Left renal pelvis (tissue), 4 donors: ENCODE measurements around the gene A2M. TPM values are rescaled to one million over a fixed set of nuclear protein-coding genes. Genes with fewer than 3 reads are reported as not detected.

ENCODE experiments used
- DNase-seq, 4 donors: peaks; one replicate each; pipeline ENCODE4 v3.0.0-alpha.2; 2013; ENCODE audit warnings: low read depth in 4 of 4, low spot score in 3 of 4
- polyA plus RNA-seq, 4 donors: library from polyadenylated mRNA; unstranded; fragments of 120-200 nt; gene quantifications; one replicate each; pipeline ENCODE4 v1.2.1, GENCODE V29; 2013; ENCODE audit not compliant: insufficient read length in 4 of 4

A2M gene
- polyA plus RNA-seq, 4 donors: 183 to 318 (median 249) TPM

- no peak for DNase-seq
These were observed 8.2 kb upstream of the A2M start for GRCh38 chr12:9123781-9124382.

- no peak for DNase-seq
These were observed 6.4 kb upstream of the A2M start for GRCh38 chr12:9122091-9122609.

- no peak for DNase-seq
These were observed 4.9 kb upstream of the A2M start for GRCh38 chr12:9120487-9121184.

- no peak for DNase-seq
These were observed 2.4 kb upstream of the A2M start for GRCh38 chr12:9118158-9118557.

- no peak for DNase-seq
These were observed 773 bp downstream of the A2M start for GRCh38 chr12:9114946-9115345.

- DNase-seq: no peak
These were observed 1.8 kb downstream of the A2M start for GRCh38 chr12:9113987-9114309.

GRCh38 chr12:9113296-9113986 is 2.3 kb downstream of the A2M start:
- no peak for DNase-seq

- DNase-seq: no peak
These were observed 3.5 kb downstream of the A2M start for GRCh38 chr12:9112076-9112853.

- DNase-seq: no peak
These were observed 4.2 kb downstream of the A2M start for GRCh38 chr12:9111525-9111924.

- no peak for DNase-seq
These were observed 5.8 kb downstream of the A2M start for GRCh38 chr12:9109737-9110491.

GRCh38 chr12:9109213-9109522 is 6.6 kb downstream of the A2M start:
- no peak for DNase-seq

- no peak for DNase-seq
These were observed 7.1 kb downstream of the A2M start for GRCh38 chr12:9108504-9109212.

GRCh38 chr12:9107542-9107873 is 8.2 kb downstream of the A2M start:
- DNase-seq: no peak

GRCh38 chr12:9106610-9107541 is 8.8 kb downstream of the A2M start:
- DNase-seq: no peak

GRCh38 chr12:9106067-9106466 is 9.7 kb downstream of the A2M start:
- no peak for DNase-seq

- no peak for DNase-seq
These were observed 10.8 kb downstream of the A2M start for GRCh38 chr12:9104767-9105423.

GRCh38 chr12:9104087-9104486 is 11.6 kb downstream of the A2M start:
- no peak for DNase-seq

- DNase-seq: no peak
These were observed 12.5 kb downstream of the A2M start for GRCh38 chr12:9103050-9103849.
